GM19468 (cell line): ENCODE measurements around the gene GCK.

Source experiments
- ATAC-seq: cut with Tn5 transposase; IDR thresholded peaks from one replicate; pipeline ENCODE4 v1.9.1; 2021; ENCODE audit warnings: mild to moderate bottlenecking, moderate library complexity, moderate number of reproducible peaks; ENCODE audit not compliant: unreplicated experiment; ENCODE audit errors: extremely low read depth

GCK gene

GRCh38 chr7:44100458-44101302 is 88.6 kb downstream of the GCK start:
- ATAC-seq: no peak

GRCh38 chr7:44099669-44100068 is 89.6 kb downstream of the GCK start:
- ATAC-seq: no peak

GRCh38 chr7:44098092-44099068 is 90.9 kb downstream of the GCK start:
- no peak for ATAC-seq

- ATAC-seq: peak; percentile 51
Measured at GRCh38 chr7:44097064-44097932, 91.9 kb downstream of the GCK start.

- no peak for ATAC-seq
Measured at GRCh38 chr7:44096326-44096881, 92.8 kb downstream of the GCK start.

GRCh38 chr7:44095781-44096180 is 93.5 kb downstream of the GCK start:
- no peak for ATAC-seq

- ATAC-seq: no peak
Measured at GRCh38 chr7:44094883-44095592, 94.2 kb downstream of the GCK start.

GRCh38 chr7:44094365-44094764 is 94.9 kb downstream of the GCK start:
- no peak for ATAC-seq
